ENCODE data around the gene FBXL20. TPM values are rescaled to one million over a fixed set of nuclear protein-coding genes. Genes with fewer than 3 reads are reported as not detected.
"Not testable (repeated sequence)": the region's sequence is repeated elsewhere in the genome, so short reads cannot be mapped to it uniquely, and the experiment has no call there.

The FBXL20 gene
- total RNA-seq, 1 donor from 2014 or later = 8.2 TPM

GRCh38 chr17:39334008-39334744, 67.2 kb downstream of the FBXL20 start:
- DNase-seq (ENCODE audit: low read depth in 2 of 2) = not testable (repeated sequence)

GRCh38 chr17:39332092-39332491, 69.3 kb downstream of the FBXL20 start:
- no peak for DNase-seq (ENCODE audit: low read depth in 2 of 2)

GRCh38 chr17:39328815-39329214, 72.6 kb downstream of the FBXL20 start:
- DNase-seq (ENCODE audit: low read depth in 2 of 2) = no peak

GRCh38 chr17:39327109-39327508, 74.3 kb downstream of the FBXL20 start:
- no peak for DNase-seq (ENCODE audit: low read depth in 2 of 2)

GRCh38 chr17:39325528-39326240, 75.7 kb downstream of the FBXL20 start:
- no peak for DNase-seq (ENCODE audit: low read depth in 2 of 2)

GRCh38 chr17:39318636-39319035, 82.8 kb downstream of the FBXL20 start:
- no peak for DNase-seq (ENCODE audit: low read depth in 2 of 2)

GRCh38 chr17:39306509-39307212, 94.8 kb downstream of the FBXL20 start:
- DNase-seq (ENCODE audit: low read depth in 2 of 2) = no peak

GRCh38 chr17:39305978-39306377, 95.4 kb downstream of the FBXL20 start:
- no peak for DNase-seq (ENCODE audit: low read depth in 2 of 2)

- no peak for DNase-seq (ENCODE audit: low read depth in 2 of 2)
Observed at GRCh38 chr17:39304188-39304587, 97.2 kb downstream of the FBXL20 start.

GRCh38 chr17:39294060-39294459, 107.4 kb downstream of the FBXL20 start:
- no peak for DNase-seq (ENCODE audit: low read depth in 2 of 2)

GRCh38 chr17:39292546-39292945, 108.9 kb downstream of the FBXL20 start:
- not testable (repeated sequence) for DNase-seq (ENCODE audit: low read depth in 2 of 2)

GRCh38 chr17:39286513-39286912, 114.9 kb downstream of the FBXL20 start:
- DNase-seq (ENCODE audit: low read depth in 2 of 2) = not testable (repeated sequence)

- no peak for DNase-seq (ENCODE audit: low read depth in 2 of 2)
Observed at GRCh38 chr17:39284685-39285084, 116.7 kb downstream of the FBXL20 start.

GRCh38 chr17:39283896-39284295, 117.5 kb downstream of the FBXL20 start:
- DNase-seq (ENCODE audit: low read depth in 2 of 2) = no peak

- no peak for DNase-seq (ENCODE audit: low read depth in 2 of 2)
Observed at GRCh38 chr17:39283098-39283497, 118.3 kb downstream of the FBXL20 start.

- DNase-seq (ENCODE audit: low read depth in 2 of 2) = no peak
Observed at GRCh38 chr17:39281806-39282205, 119.6 kb downstream of the FBXL20 start.

- DNase-seq (ENCODE audit: low read depth in 2 of 2) = not testable (repeated sequence)
Observed at GRCh38 chr17:39278246-39278645, 123.2 kb downstream of the FBXL20 start.

GRCh38 chr17:39277110-39277509, 124.3 kb downstream of the FBXL20 start:
- no peak for DNase-seq (ENCODE audit: low read depth in 2 of 2)

GRCh38 chr17:39276113-39276512, 125.3 kb downstream of the FBXL20 start:
- DNase-seq (ENCODE audit: low read depth in 2 of 2) = no peak

GRCh38 chr17:39271546-39271945, 129.9 kb downstream of the FBXL20 start:
- DNase-seq (ENCODE audit: low read depth in 2 of 2) = no peak

GRCh38 chr17:39270923-39271322, 130.5 kb downstream of the FBXL20 start:
- DNase-seq (ENCODE audit: low read depth in 2 of 2) = peak; percentile 25 to 48

- DNase-seq (ENCODE audit: low read depth in 2 of 2) = no peak
Observed at GRCh38 chr17:39264119-39264518, 137.3 kb downstream of the FBXL20 start.

Data from dermis microvascular lymphatic vessel endothelial cell (primary cell).